IMR-90 (cell line): ENCODE results near the gene COL2A1. TPM values are rescaled to one million over a fixed set of nuclear protein-coding genes. Genes with fewer than 3 reads are reported as not detected.

Source experiments
- ATAC-seq: fragments of 200-7000 bp; cut with Tn5 transposase; 2 replicates; pipeline ENCODE4 v1.9.1; 2020; ENCODE audit warnings: low read depth, mild to moderate bottlenecking, moderate library complexity
- BruUV-seq: library from RNA; stranded (reverse); fragments of 400-500 nt; replicated peaks from 2 replicates; lab custom pipeline; 2021; lab: Mats Ljungman, UMichigan
- CTCF ChIA-PET: fragments of 300-600 bp; formaldehyde crosslinking; extraction: SDS; loops from one replicate; lab custom pipeline; 2021; ENCODE audit warnings: antibody characterized with exemption; lab: Yijun Ruan, JAX
- POLR2A ChIA-PET: fragments of 300-600 bp; sonication (Branson Sonifier 250); formaldehyde crosslinking; loops from one replicate; lab custom pipeline; 2022; ENCODE audit warnings: antibody characterized with exemption; ENCODE audit not compliant: unreplicated experiment; lab: Charles Lee
- DNase-seq: peaks from one replicate; pipeline ENCODE4 v3.0.0; 2013
- H2AFZ ChIP-seq: replicated peaks from 2 replicates; pipeline ENCODE3; 2013; ENCODE audit warnings: low read length, mild to moderate bottlenecking; ENCODE audit not compliant: poor library complexity
- H2AK5ac ChIP-seq: 2 replicates; pipeline ENCODE4 v1.6.1; 2013; ENCODE audit warnings: low read depth, low read length, inconsistent platforms
- H2AK9ac ChIP-seq: replicated peaks from 2 replicates; pipeline ENCODE3; 2013; ENCODE audit warnings: mild to moderate bottlenecking, low read depth, low read length, moderate library complexity; ENCODE audit not compliant: poor library complexity
- H2BK120ac ChIP-seq: 2 replicates; pipeline ENCODE4 v1.6.1; 2013; ENCODE audit warnings: low read depth, low read length, inconsistent platforms
- H2BK15ac ChIP-seq: 3 replicates; pipeline ENCODE4 v1.6.1; 2013; ENCODE audit warnings: low read depth, low read length, inconsistent platforms
- H2BK20ac ChIP-seq: 2 replicates; pipeline ENCODE4 v1.6.1; 2013; ENCODE audit warnings: low read depth, mild to moderate bottlenecking, inconsistent platforms, low read length, moderate library complexity
- H2BK5ac ChIP-seq: 2 replicates; pipeline ENCODE4 v1.6.1; 2013; ENCODE audit warnings: mild to moderate bottlenecking, low read depth, low read length, inconsistent platforms; ENCODE audit not compliant: poor library complexity, severe bottlenecking
- H3K14ac ChIP-seq: replicated peaks from 2 replicates; pipeline ENCODE4 v1.6.1; 2013; ENCODE audit warnings: low read depth, low read length, inconsistent platforms
- H3K18ac ChIP-seq: 2 replicates; pipeline ENCODE4 v1.6.1; 2013; ENCODE audit warnings: low read depth, low read length, control low read depth
- H3K23ac ChIP-seq: 2 replicates; pipeline ENCODE4 v1.6.1; 2013; ENCODE audit warnings: low read depth, low read length, inconsistent platforms
- H3K27ac ChIP-seq: 2 replicates; pipeline ENCODE4 v1.5.1; 2013; ENCODE audit warnings: mild to moderate bottlenecking, control low read depth, low read length; ENCODE audit not compliant: insufficient read depth
- H3K27me3 ChIP-seq: 2 replicates; pipeline ENCODE4 v1.6.1; 2013; ENCODE audit warnings: low read length; ENCODE audit not compliant: control insufficient read depth, insufficient read depth
- H3K36me3 ChIP-seq: 2 replicates; pipeline ENCODE4 v1.6.1; 2013; ENCODE audit warnings: low read length, mixed read lengths; ENCODE audit not compliant: control insufficient read depth, insufficient read depth
- H3K4ac ChIP-seq: 2 replicates; pipeline ENCODE4 v1.6.1; 2013; ENCODE audit warnings: low read depth, low read length, inconsistent platforms
- H3K4me1 ChIP-seq: 2 replicates; pipeline ENCODE4 v1.6.1; 2013; ENCODE audit warnings: low read length, mixed read lengths; ENCODE audit not compliant: control insufficient read depth, insufficient read depth
- H3K4me2 ChIP-seq: 2 replicates; pipeline ENCODE4 v1.6.1; 2013; ENCODE audit warnings: low read depth, mild to moderate bottlenecking, control low read depth, low read length, moderate library complexity
- H3K4me3 ChIP-seq: 2 replicates; pipeline ENCODE4 v1.5.1; 2013; ENCODE audit warnings: low read depth, mild to moderate bottlenecking, control low read depth, low read length, moderate library complexity; ENCODE audit not compliant: insufficient read depth
- H3K56ac ChIP-seq: 2 replicates; pipeline ENCODE4 v1.6.1; 2013; ENCODE audit warnings: low read length, inconsistent platforms; ENCODE audit not compliant: insufficient read depth; ENCODE audit errors: extremely low read depth
- H3K79me1 ChIP-seq, 2 experiments: 2 replicates each; pipeline ENCODE4 v1.6.1; 2013; ENCODE audit warnings: low read length in 2 of 2, inconsistent platforms in 1 of 2, low read depth in 1 of 2
- H3K9ac ChIP-seq: 2 replicates; pipeline ENCODE4 v1.6.1; 2013; ENCODE audit warnings: low read depth, low read length, control low read depth
- H3K9me1 ChIP-seq: 2 replicates; pipeline ENCODE4 v1.6.1; 2013; ENCODE audit warnings: low read length, inconsistent platforms; ENCODE audit not compliant: insufficient read depth
- H3K9me3 ChIP-seq: 2 replicates; pipeline ENCODE4 v1.6.1; 2013; ENCODE audit warnings: low read length; ENCODE audit not compliant: control insufficient read depth, insufficient read depth
- H4K20me1 ChIP-seq: 2 replicates; pipeline ENCODE4 v1.6.1; 2013; ENCODE audit warnings: low read length, inconsistent platforms; ENCODE audit not compliant: insufficient read depth
- H4K5ac ChIP-seq: 2 replicates; pipeline ENCODE4 v1.6.1; 2013; ENCODE audit warnings: mild to moderate bottlenecking, low read depth, low read length, control low read depth
- H4K8ac ChIP-seq, 2 experiments: 2 replicates each; pipeline ENCODE4 v1.6.1; 2013; ENCODE audit warnings: low read depth in 2 of 2, low read length in 2 of 2, control low read depth in 1 of 2, inconsistent platforms in 1 of 2
- H4K91ac ChIP-seq: 2 replicates; pipeline ENCODE4 v1.6.1; 2013; ENCODE audit warnings: low read depth, low read length, inconsistent platforms; ENCODE audit not compliant: insufficient read depth
- CEBPB ChIP-seq: IDR thresholded peaks from 2 replicates; pipeline ENCODE4 v1.6.1; 2012; ENCODE audit warnings: low read depth, low read length, improper control_type of control experiment
- WGBS, 2 experiments: methylation state at CpG; one replicate each; pipeline versions ENCODE4 v1.1.5 to v1.1.7; 2013; ENCODE audit warnings: missing lambda C conversion rate in 2 of 2; ENCODE audit not compliant: insufficient read length in 1 of 2; ENCODE audit errors: extremely low coverage in 2 of 2; 5-methylcytosine and 5-hydroxymethylcytosine counted together
- dilution Hi-C: fragments of 300-500 bp; cut with HindIII; formaldehyde crosslinking; loops from one replicate; pipeline ENCODE4 v1.14.3; 2018; ENCODE audit warnings: low sequenced_read_pairs; ENCODE audit not compliant: unreplicated experiment
- in situ Hi-C: fragments of 300-500 bp; cut with MboI; formaldehyde crosslinking; loops from 3 replicates; pipeline ENCODE4 v1.14.3; 2019; ENCODE audit warnings: low sequenced_read_pairs, inconsistent platforms, mixed read lengths
- intact Hi-C: fragments of 100-400 bp; cut with micrococcal nuclease; formaldehyde crosslinking; loops from 2 replicates; pipeline ENCODE4 v1.10.0; 2022
- polyA plus RNA-seq, 3 experiments: library from polyadenylated mRNA; depleted of rRNA; stranded (reverse); fragments of >200 nt; gene quantifications; 2 replicates each; pipeline ENCODE4 v1.2.3, GENCODE V29; 2012; ENCODE audit warnings: low replicate concordance in 1 of 3
- total RNA-seq: library from RNA; depleted of rRNA; stranded (reverse); fragments of >200 nt; gene quantifications from 2 replicates; pipeline ENCODE4 v1.2.3, GENCODE V29; 2012

Gene COL2A1
- total and polyA plus RNA-seq, 2 of the 4 experiments (the other 2 are of a cell fraction): 0.05 TPM; not detected in 1

DNA sequence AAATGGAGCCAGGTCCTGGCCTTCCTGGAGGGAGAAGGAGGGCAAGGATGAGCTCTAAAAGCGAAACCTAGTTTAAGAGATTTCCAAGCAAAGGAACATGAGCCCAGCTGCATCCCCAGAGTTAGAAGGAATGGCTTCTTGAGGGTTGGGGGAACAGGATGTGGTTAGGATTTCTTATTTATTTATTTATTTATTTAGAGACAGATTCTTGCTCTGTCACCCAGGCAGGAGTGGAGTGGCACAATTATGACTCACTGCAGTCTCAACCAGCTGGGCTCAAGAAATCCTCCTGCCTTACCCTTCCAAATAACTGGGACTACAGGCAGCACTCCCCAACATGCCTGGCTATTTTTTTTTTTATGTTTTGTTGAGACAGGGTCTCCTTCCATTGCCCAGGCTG, 66.2 kb downstream of the COL2A1 start:
- Histone ChIP-seq H3K56ac (no peak overlapping the region), H3K9me3 (no peaks in the 10 kb centered on the region), H3K4me2 (0 out of 2 replicates have a peak overlapping the region, but pooled peaks have one; percentile 47), H3K4me1 (peaks cover 8% of the 10 kb centered on the region), H3K4ac (peak overlapping the region; percentile 34; the same call in 1 of the 2 replicates), H3K79me1 (no peaks in the 10 kb centered on the region), H3K14ac (0 out of 2 replicates have a peak overlapping the region, but pooled peaks have one; percentile 42), H3K9me1 (peaks cover 17% of the 10 kb centered on the region), H4K5ac (no peak overlapping the region), H2BK120ac (peak overlapping the region; percentile 62), H3K27ac (no peak overlapping the region), H2AFZ (no peak overlapping the region), H2BK20ac (0 out of 2 replicates have a peak overlapping the region, but pooled peaks have one; percentile 27), H2AK5ac (no peak overlapping the region), H4K20me1 (no peaks in the 10 kb centered on the region), H2BK15ac (peak overlapping the region; percentile 31; the same call in 1 of the 3 replicates), H3K36me3 (no peaks in the 10 kb centered on the region), H3K4me3 (no peak overlapping the region), H3K9ac (no peak overlapping the region), H3K27me3 (peaks cover 10% of the 10 kb centered on the region), H2BK5ac (no peak overlapping the region), H3K18ac (no peak overlapping the region; the same call in 1 of the 2 replicates), H3K23ac (no peak overlapping the region), H4K8ac (peak overlapping the region in 1 of 2 experiments; percentile 44; a peak in 1 of 4 replicates), H2AK9ac (no peak overlapping the region), H4K91ac (no peak overlapping the region)
- no peak for TF ChIP-seq CEBPB
- DNase-seq: peak; percentile 56
- intact Hi-C loops (no loop called here), in situ Hi-C loops (no loop called here), dilution Hi-C loops (no loop called here)
- 100% methylated on average over 1 of the region's 1 CpG; no CpG with 5 or more reads in 1 of the 2 experiments for WGBS, 2 experiments
- POLR2A ChIA-PET: interaction anchor here (0.6 kb wide), 1 partner anchor 1457 kb away, joined by 3 read pairs; no protein-coding TSS in a partner anchor
- CTCF ChIA-PET: interaction anchor here (0.6 to 1.2 kb wide), 3 partner anchors 8 to 33 kb away, joined by 3 to 5 read pairs (median 3); partner anchors contain the start of gene VDR
- BruUV-seq: no TSS peak
- peak; percentile 19; the same call in 1 of the 2 replicates for ATAC-seq
